Stimulated activated CD4-positive, alpha-beta T cell treated with anti-CD3 and anti-CD28 coated beads, Interleukin-15, amount 100 ng/mL, for 1 hour (primary cell): ENCODE results near the gene GSDMA.

Experiments used
- DNase-seq, 2 donors: peaks; one replicate each; pipeline ENCODE4 v3.0.0-alpha.2; 2020; ENCODE audit warnings: low read depth in 1 of 2, low spot score in 1 of 2

Gene GSDMA

DNA sequence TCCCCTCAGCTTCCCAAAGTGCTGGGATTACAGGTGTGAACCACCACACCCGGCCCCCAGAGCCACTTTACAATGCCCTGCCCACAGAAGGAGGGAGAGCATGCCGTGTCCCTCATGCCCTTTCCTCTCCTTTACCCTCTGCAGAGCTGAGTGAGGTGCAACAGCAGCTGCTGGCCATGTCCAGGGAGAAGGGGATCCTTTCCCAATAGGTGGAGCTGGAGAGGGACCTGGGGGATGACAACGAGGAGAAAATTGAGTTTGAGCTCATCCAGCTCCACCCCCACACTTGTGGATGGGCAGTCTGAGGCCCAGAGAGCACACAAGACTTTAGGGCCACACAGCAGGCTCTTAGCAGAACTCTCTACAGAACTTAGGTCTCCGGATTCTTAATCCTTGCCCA lies 7.9 kb upstream of the GSDMA start:
- DNase-seq = no peak

DNA sequence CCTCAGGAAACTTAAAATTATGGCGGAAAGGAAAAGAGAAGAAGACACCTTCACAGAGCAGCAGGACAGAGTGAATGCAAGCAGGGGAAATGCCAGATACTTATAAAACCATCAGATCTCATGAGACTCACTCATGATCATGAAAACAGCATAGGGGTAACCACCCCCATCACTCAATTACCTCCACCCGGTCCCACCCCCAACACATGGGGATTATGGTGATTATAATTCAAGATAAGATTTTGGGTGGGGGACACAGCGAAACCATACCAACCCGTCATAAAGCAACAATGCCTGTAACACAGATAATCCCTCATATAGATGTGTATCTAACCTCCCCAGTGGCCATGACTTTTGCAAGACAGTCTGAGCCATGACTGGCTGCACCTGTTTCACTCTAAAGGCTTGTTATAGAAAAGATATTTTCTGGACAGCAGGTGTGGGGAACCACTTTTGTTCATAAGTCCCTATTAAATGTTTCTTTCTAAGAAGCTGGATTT lies 7.0 kb upstream of the GSDMA start:
- DNase-seq = no peak

DNA sequence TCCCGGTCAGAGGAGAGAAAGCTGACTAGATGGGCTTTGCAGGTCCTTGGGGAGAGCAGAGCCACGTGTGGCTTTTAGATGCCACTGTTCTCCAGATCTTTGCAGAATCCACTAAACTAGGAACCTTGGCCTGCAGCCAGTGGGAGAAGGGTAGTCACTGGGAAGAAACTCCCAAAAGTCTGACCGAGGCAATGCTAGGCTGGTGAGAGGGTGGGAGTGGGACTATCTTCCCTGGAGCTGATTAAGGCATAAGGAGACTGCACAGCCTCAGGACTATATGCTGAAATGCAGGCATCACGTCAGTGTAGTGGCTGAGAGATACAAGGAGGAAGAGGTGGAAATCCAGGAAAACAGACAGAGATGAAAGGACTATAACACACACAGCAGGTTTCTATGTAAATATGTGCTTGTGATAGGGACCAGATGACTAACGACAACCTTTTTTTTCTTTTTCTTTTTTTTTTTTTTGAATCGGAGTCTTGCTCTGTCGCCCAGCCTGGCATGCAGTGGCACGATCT lies 2.2 kb upstream of the GSDMA start:
- DNase-seq = no peak

DNA sequence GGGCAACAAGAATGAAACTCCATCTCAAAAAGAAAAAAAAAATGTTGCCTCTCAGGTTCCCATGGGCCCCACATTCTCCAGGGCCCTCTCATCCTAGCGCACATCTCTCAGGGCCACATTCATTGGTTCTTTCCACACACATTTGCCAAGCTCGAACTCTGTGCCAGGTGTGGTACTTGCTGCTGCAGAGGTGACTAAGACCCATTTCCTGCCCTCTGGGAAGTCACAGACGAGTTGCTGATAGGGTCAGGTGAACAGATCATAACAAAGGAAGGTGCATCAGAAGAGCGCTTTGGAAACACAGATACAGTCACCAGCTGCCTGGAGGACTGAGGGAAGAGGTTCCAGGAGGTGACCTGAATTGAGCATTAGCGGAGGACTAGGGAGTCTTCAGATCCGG lies 1.0 kb downstream of the GSDMA start:
- peak in 1 of 2 donors; percentile 25 for DNase-seq

DNA sequence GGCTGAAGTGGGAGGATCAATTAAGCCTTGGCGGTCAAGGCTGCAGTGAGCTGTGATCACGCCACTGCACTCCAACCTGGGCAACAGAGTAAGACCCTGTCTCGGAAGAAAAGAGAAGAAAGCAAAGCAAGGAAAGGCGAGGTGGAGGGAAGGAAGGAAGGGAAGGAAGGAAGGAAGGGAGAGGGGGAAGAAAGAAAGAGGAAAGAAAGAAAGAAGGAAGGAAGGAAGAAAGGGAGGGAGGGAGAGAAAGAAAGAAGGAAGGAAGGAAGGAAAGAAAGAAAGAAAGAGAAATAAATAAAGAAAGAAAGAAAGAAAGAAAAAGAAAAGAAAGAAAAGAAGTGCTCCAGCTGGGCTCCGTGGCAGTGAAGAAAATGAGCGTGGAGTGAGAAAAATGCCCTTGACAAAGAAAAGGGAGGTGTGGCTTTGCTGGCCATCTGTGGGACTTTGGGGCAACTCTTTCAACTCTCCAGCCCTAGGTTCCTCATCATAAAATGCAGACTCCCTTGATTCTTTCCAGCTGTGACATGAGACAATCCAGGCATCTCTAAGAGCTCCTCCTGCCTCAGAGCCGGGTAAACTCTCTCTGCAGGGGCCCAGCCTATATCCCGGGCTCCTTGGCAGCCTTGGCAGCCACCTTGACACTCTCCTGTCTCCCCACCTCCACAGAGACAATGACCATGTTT lies 2.4 kb downstream of the GSDMA start:
- DNase-seq = no peak

DNA sequence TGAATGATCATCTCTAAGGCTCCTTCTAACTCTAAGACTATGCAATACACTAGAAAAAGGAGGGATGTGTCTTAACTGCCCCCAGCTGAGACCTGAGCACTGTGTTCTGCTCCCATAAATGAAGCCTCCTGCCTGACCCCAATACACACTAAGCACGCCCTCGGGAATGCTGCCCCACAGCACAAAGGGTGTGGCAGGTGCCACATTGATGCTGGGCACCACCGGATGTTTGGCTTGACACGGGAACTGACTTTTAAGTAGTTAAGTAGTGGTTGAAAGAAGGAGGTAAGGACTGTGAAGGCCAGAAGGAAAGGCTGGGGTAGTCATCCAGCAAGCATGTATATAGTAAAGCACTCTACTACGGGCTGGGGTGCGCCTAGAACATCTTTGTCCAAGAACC lies 4.0 kb downstream of the GSDMA start:
- no peak for DNase-seq

DNA sequence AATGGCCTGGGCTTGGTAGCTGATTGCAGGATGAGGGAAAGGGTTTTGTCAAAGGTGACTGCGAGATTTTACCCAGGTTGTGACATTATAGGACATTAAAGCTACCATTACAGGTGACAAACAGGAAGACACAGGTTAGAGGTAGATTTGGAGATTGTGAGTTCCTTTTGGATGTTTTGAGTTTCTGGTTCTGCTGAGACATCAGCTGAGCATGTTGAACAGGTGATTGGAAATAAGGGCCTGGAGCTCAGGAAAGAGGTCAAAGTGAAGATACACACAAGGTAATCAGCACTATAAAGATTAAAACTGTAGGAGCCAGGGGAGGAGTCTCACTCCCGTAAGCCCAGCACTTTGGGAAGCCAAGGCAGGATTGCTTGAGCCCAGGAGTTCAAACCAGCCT lies 6.0 kb downstream of the GSDMA start:
- DNase-seq = no peak

DNA sequence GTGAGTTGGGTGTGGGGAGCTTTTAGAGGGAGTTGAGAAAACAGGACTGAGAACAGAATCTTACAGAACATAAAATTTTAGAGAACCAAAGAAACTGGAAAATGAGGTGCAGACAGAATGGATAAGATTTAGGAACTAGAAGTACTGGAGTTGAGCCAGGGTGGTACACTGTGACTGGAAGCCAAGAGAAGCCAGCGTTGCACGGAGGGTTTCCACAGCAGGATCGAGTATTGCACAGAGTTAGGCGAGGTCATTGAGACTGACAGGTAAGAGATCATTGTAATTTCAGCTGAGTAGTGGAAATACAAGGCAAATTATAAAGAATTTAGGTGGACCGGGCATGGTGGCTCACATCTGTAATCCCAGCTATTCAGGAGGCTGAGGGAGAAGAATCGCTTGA lies 6.6 kb downstream of the GSDMA start:
- DNase-seq = no peak

DNA sequence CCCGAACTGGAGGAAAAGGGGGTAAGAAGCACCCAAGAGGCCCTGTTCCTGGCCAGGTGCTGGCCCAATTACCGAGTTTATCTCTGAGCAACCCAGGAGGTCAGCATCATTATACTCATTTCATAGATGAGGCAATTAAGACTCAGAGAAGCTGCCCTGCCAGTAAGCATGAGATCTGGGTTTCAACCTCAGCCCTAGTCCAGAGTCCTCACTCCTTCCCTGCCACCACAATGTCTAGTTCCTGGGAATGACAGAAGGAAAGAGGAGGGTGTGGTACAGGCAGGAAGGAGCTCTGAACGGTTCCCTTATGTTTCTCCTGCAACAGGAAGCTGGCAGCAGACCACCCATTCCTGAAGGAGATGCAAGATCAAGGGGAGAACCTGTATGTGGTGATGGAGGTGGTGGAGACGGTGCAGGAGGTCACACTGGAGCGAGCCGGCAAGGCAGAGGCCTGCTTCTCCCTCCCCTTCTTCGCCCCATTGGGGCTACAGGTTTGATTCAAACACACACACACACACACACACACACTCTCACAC lies 7.4 kb downstream of the GSDMA start:
- no peak for DNase-seq

DNA sequence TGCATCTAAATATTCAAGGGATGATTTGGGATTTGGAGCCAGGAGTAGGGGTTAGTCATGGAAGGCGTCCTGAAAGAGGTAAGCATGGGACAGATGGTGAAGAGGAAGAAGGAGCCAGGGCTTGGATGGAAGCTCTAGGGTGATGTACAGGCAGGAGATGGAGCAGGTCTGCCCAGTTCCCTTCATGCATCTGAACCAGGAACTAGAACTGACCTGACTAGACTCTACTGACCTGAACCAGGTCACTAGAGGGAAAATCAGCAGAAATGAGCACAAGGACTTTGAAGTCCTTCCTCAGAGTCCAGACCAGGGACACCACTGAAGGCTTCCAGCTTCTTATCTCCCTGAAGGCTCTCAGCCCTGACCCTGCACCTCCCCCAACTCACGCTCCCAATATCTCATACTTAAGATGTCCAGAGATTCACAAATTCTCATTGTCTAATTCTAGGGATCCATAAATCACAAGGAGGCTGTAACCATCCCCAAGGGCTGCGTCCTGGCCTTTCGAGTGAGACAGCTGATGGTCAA lies 8.3 kb downstream of the GSDMA start:
- DNase-seq = no peak

DNA sequence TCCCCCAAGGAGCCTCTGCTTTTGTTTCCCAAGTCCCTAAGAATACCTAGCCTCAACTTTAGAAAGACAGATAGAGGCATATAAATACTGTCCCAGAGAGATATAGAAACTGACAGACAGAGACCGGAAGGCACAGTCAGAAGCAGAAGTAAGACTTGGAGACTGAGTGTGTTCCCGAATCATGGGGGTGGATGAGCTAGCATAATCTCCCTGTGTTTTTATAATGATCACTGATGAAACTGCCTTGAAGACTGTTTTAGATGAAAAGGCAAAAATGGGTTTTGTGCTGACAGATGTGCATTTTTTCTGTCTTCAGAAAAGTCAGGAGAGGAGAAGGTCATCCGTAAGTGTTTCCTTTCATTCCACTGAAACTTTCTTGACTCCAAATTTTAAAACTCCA lies 9.5 kb downstream of the GSDMA start:
- no peak for DNase-seq

DNA sequence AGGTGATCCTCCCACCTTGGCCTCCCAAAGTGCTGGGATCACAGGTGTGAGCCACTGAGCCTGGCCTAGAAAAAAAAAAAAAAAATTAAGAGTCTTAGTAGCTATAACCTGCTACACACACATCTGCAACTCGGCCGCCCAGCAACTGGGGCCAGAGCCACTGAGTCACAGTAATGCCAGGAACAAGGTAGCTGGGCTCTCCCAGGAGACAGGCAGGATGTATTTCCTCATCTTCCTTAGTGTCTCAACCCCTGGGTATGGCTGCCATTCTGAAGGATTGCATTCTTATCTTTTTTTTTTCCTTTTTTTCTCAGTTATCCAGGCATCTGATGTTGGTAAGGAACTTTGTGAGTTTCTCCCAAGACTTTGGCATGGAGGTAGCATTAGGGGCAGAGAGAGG lies 10.7 kb downstream of the GSDMA start:
- DNase-seq = no peak

DNA sequence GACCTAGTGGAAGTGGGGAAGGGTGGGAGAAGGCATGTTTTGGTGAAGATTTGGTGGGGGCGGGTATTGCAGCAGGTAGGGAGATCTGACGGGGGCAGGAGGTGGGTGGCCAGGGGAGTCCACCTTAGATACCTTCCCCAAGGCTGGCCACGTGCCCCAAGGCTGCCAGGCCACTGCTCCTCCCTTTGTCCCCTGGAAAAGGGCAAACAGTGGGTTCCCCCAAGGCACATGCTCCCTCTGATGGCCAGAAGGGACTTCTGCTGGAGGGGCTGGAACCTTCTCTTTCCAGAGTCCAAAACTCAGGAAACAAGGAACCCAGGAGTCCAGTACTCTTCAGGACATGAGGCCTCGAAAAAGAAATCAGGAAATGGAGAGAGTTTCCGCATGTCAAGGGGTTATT lies 11.6 kb downstream of the GSDMA start:
- DNase-seq = no peak

DNA sequence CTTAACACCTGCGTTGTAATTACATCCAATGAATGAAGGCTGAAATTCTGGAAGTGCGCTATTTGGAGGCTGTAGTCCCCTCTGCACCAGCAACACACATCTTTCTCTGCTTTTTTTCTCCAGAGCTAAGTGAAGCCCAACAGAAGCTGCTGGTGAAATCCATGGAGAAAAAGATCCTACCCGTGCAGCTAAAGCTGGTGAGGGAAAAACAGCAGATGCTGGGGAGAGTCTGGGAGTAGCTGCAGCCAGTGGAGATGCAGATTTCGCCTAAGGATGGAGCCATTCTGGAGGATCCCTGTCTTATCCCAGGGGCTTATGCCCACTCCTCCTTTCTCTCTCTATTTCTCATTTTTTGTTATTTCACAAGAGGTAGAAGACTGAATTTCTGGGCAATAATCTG lies 13.0 kb downstream of the GSDMA start:
- DNase-seq = no peak

DNA sequence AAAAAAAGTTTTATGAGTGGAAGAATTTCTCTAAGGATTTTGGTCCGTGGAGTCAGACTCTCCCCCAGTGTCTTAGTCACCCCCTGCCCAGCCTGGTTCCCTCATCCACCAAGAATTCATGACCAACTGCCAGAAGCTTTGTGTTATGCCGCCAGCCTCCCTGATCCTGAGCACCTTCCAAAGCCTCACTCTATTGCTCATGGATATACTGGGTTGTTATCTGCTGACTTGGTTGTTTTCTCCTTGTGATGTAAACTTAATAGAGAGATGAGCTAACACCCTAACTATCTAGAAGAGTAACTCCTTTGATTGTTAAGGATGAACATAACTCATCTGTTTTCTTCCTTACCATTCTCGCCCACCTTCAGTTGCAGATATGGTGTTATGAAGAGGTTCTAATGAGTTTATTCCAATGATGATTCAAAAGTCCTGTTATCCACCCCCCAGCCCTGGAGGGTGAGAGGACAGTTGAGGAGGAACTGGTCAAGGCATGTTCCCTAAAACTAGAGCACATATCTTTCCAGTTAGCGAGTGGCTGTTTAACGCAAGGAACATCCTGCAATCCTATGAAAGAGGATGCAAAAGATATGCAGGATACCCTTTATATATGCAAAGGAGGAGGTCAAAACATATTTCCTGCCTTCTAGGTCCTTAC lies 16.3 kb downstream of the GSDMA start:
- no peak for DNase-seq

DNA sequence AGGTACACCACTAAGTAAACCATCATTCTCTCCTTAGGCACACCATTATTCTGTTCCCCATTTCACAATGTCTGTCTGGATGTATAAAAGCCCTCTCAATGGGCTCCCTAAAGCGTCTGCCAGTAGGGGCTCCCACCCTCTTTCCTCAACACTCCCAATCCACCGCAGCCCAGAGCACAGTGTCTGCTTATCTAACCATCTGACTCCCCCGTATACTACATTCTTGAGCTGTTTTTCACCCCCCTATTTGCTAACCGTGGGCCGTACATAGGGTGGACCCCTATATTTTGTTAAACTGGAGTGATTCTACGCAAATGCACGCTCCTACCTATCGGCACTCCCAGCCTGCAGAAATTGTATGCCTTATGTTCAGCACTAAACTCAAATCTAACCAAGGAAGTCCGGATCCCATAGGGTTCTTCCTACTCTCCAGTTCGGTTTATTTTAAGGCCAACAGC lies 17.1 kb downstream of the GSDMA start:
- DNase-seq = no peak

DNA sequence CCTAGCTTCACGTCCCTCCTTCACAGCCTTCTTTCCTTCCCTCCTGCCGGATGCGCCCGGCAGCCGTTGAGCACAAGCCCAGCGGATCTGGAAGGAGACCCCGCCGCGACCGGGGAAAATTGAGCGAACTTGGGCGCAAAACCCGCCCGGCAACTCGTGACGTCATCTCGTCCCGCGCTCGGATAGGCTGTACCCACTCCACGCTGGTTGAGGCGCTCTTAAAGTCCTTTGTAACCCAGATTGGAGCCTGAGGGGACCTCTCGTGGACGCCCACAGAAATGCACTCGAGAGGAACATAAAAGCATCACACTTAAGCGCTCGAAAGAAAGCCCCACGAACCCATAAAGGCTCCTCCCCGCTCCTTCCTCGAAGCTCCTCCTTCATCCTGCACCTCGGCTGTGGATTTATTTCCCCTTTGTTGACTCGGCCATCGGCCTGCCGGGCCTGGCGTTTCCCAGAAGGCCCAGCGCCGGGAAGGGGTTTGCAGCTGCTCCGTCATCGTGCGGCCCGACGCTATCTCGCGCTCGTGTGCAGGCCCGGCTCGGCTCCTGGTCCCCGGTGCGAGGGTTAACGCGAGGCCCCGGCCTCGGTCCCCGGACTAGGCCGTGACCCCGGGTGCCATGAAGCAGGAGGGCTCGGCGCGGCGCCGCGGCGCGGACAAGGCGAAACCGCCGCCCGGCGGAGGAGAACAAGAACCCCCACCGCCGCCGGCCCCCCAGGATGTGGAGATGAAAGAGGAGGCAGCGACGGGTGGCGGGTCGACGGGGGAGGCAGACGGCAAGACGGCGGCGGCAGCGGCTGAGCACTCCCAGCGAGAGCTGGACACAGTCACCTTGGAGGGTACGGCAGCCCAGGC lies 17.8 kb downstream of the GSDMA start, which contains the start of gene PSMD3:
TSS of gene PSMD3 (plus strand) at position 457 of the 856 bp plus-strand sequence. CDS start at position 621, 164 bp downstream.
- DNase-seq = peak; percentile 92 to 93

DNA sequence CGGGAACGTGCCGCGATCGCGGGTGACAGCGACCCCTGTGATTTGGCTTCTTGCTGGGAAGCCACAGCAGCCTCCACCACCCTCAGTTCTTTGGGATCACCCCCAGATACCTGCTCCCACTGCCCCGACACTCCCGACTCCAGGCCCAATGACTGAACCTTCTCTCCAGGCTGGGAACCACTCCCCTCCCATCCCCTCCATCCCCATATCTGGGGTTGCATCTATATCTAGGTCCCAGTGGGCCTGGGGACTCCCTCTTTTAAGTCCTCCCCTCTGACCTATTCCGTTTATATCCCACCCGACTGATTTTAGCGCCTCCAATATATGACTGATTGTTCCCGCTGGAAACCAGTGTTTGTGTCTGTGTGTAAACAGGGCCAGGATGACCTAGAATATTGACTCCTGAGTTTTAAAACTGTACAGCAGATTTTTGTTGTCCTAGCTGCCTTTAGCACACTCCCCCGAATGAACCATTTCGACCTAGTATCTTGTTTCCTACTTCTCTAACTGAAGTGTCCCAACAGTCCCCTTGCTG lies 18.5 kb downstream of the GSDMA start:
- DNase-seq = no peak

DNA sequence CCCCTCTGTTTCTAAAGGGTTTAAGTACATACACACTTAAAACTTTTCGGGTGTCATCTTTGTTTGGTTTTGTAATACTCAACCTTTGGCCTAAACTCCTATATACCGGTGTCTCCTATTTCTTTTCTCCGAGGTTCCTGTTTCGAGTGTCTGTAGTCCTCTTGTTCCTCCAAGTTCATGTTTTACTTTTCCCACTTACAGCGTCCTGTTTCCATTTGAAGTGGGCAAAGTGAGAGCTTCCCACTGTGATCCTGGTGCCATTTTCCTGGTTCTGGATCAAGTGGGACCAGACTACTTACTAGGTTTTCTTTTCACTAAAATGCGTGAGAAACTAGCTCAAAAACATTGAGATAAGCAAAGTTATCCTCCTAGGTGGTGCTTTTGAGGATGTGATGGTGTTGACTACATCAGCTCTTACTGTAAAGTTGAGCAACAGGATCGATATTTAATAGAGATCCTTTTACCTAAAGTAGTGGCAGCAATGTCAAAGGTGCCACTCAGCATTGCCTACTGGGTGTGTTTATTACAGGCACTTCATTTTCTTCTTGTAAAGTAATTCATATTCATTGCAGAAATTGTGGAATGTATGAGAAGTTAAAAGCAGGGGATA lies 19.1 kb downstream of the GSDMA start:
- no peak for DNase-seq

DNA sequence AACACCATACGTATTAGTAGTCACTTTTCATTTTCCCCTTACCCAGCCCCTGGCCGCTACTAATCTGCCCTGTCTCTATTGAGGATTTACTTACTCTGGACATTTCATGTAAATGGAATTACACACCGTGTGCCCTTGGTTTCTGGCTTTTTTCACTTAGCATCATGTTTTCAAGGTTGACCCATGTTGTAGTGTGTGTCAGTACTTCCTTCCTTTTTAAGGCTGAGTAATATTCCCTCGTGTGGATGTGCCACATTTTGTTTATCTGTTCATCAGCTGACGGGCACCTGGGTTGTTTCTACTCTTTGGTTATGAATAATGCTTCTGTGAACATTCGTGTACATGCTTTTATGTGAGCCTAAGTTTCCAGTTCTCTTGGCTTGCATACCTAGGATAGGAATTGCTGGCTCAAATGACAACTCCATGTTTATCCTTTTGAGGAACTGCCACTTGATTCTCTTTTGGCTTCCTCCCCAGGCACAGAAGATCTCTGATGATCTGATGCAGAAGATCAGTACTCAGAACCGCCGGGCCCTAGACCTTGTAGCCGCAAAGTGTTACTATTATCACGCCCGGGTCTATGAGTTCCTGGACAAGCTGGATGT lies 25.5 kb downstream of the GSDMA start:
- DNase-seq = no peak
